ENCODE measurements around the gene NPPB. TPM values are rescaled to one million over a fixed set of nuclear protein-coding genes. Genes with fewer than 3 reads are reported as not detected.

Gene NPPB
- total RNA-seq, 1 donor from 2014 or later: not detected

GRCh38 chr1:11885916-11886315 lies 27.2 kb upstream of the NPPB start:
- Mint-ChIP-seq H3K36me3 (ENCODE audit: unreplicated experiment) (no peaks in the 10 kb centered on the region), H3K4me1 (ENCODE audit: low read depth, unreplicated experiment) (peaks cover 20% of the 10 kb centered on the region), H3K27ac (ENCODE audit: unreplicated experiment) (peak overlapping the region; percentile 89), H3K9me3 (ENCODE audit: unreplicated experiment) (no peaks in the 10 kb centered on the region), H3K4me3 (ENCODE audit: unreplicated experiment) (peak overlapping the region; percentile 55), H3K27me3 (ENCODE audit: unreplicated experiment) (peaks cover 5% of the 10 kb centered on the region)
- TF ChIP-seq CTCF (IDR thresholded peaks at IDR 0.05; ENCODE audit: partially characterized antibody, unreplicated experiment): no peak
- no peak for DNase-seq

GRCh38 chr1:11882814-11883538 lies 24.2 kb upstream of the NPPB start:
- Mint-ChIP-seq H3K36me3 (ENCODE audit: unreplicated experiment) (no peaks in the 10 kb centered on the region), H3K27me3 (ENCODE audit: unreplicated experiment) (peaks cover 4% of the 10 kb centered on the region), H3K27ac (ENCODE audit: unreplicated experiment) (no peak overlapping the region), H3K9me3 (ENCODE audit: unreplicated experiment) (no peaks in the 10 kb centered on the region), H3K4me1 (ENCODE audit: low read depth, unreplicated experiment) (peaks cover 23% of the 10 kb centered on the region), H3K4me3 (ENCODE audit: unreplicated experiment) (no peak overlapping the region)
- no peak for DNase-seq
- no peak for TF ChIP-seq CTCF (IDR thresholded peaks at IDR 0.05; ENCODE audit: partially characterized antibody, unreplicated experiment)

GRCh38 chr1:11881749-11882441 lies 23.1 kb upstream of the NPPB start:
- no peak for DNase-seq
- no peak for TF ChIP-seq CTCF (IDR thresholded peaks at IDR 0.05; ENCODE audit: partially characterized antibody, unreplicated experiment)
- Mint-ChIP-seq H3K27ac (ENCODE audit: unreplicated experiment) (no peak overlapping the region), H3K9me3 (ENCODE audit: unreplicated experiment) (no peaks in the 10 kb centered on the region), H3K27me3 (ENCODE audit: unreplicated experiment) (peaks cover 5% of the 10 kb centered on the region), H3K4me3 (ENCODE audit: unreplicated experiment) (peak overlapping the region; percentile 55), H3K4me1 (ENCODE audit: low read depth, unreplicated experiment) (peaks cover 23% of the 10 kb centered on the region), H3K36me3 (ENCODE audit: unreplicated experiment) (no peaks in the 10 kb centered on the region)

GRCh38 chr1:11880911-11881748 lies 22.4 kb upstream of the NPPB start:
- H3K36me3 Mint-ChIP-seq (ENCODE audit: unreplicated experiment): no peaks in the 10 kb centered on the region
- DNase-seq: peak; percentile 39
- H3K4me1 Mint-ChIP-seq (ENCODE audit: low read depth, unreplicated experiment): peaks cover 20% of the 10 kb centered on the region
- no peak overlapping the region for H3K4me3 Mint-ChIP-seq (ENCODE audit: unreplicated experiment)
- no peak for TF ChIP-seq CTCF (IDR thresholded peaks at IDR 0.05; ENCODE audit: partially characterized antibody, unreplicated experiment)
- H3K27ac Mint-ChIP-seq (ENCODE audit: unreplicated experiment): peak overlapping the region; percentile 62
- peaks cover 5% of the 10 kb centered on the region for H3K27me3 Mint-ChIP-seq (ENCODE audit: unreplicated experiment)
- peaks cover 1% of the 10 kb centered on the region for H3K9me3 Mint-ChIP-seq (ENCODE audit: unreplicated experiment)
